Neural progenitor cell (in vitro differentiated cells): ENCODE results near the gene RUBCN.

Experiments used
- CTCF ChIP-seq: fragments of 200-600 bp; sonication (generic); IDR thresholded peaks from 2 replicates; pipeline ENCODE4 v1.5.1; 2017; ENCODE audit warnings: antibody characterized with exemption, mild to moderate bottlenecking
- EZH2 ChIP-seq: fragments of 200-600 bp; sonication (generic); IDR thresholded peaks from 2 replicates; pipeline ENCODE4 v1.6.1; 2017; ENCODE audit warnings: antibody characterized with exemption, mild to moderate bottlenecking, moderate library complexity
- EZH2phosphoT487 ChIP-seq: fragments of 200-600 bp; sonication (generic); IDR thresholded peaks from 2 replicates; pipeline ENCODE4 v1.6.1; 2017; ENCODE audit warnings: antibody characterized with exemption

GRCh38 chr3:197718891-197719290 is 17.8 kb downstream of the RUBCN start:
- TF ChIP-seq EZH2 (no peak), CTCF (no peak), EZH2phosphoT487 (no peak)
